ENCODE measurements around the gene PLXNA2. TPM values are rescaled to one million over a fixed set of nuclear protein-coding genes. Genes with fewer than 3 reads are reported as not detected.

Gene PLXNA2
- total and polyA plus RNA-seq, 2 of the 4 experiments (the other 2 are of a cell fraction): 0.72 to 1.1 TPM

DNA sequence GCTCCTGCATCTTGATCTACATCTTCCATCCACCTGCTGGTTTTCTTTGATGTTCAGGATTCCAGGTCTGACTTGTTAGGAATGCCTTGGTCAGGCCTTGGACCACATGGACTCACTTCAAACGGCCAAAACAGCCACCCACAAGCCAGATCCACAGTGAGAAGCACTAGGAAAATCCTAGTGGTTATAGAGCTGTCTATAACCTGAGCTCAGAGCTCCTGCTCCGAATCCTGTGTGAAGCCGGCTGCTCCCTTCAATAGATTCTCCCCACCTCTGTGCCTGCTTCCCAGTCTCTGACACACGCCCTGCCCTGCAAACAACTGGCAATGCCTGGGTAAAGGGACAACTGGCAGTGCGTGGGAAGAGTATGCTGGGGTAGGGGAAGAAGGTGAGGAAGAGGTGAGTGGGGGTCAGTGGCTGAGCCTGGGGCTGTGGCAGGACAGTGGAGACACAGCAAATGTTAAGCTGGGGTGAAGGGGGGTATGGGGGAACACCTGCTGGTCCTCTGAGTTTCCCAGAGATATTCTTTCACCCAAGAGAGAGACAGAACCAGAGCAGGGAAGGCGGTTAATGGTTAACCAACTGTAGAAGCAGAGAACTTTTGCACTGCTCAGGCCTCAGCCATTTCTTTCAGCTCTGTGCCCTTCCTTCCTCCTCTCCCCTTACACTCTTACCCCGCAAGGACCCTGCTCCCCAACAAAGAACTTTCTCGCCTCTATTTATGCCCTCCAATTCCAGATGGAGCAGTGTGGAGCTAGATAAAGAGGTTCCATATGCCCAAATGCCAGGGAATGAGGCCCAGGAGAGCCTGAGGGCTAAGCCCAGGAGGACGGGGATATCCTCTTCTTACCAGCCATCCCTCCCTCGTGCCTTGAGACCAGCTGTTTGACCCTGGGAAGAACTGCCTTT is 4.5 kb downstream of the PLXNA2 start:
- TF ChIP-seq, protein P1, sequence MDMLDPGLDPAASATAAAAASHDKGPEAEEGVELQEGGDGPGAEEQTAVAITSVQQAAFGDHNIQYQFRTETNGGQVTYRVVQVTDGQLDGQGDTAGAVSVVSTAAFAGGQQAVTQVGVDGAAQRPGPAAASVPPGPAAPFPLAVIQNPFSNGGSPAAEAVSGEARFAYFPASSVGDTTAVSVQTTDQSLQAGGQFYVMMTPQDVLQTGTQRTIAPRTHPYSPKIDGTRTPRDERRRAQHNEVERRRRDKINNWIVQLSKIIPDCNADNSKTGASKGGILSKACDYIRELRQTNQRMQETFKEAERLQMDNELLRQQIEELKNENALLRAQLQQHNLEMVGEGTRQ (IDR thresholded peaks at IDR 0.05; ENCODE audit: low read depth, low read length): no peak
- TF ChIP-seq SMC3 (IDR thresholded peaks at IDR 0.05; ENCODE audit: low read depth, low read length): no peak
- no peak for TF ChIP-seq POLR2A (IDR thresholded peaks at IDR 0.05; ENCODE audit: low read depth, low read length)
- no peak for TF ChIP-seq FOS (IDR thresholded peaks at IDR 0.05; ENCODE audit: low read depth, low read length)
- BruUV-seq (replicated peaks): no TSS peak
- in situ Hi-C loops (cut with MboI; ENCODE audit: low sequenced_read_pairs): loop anchor here (5.0 kb wide), 2 partner anchors 107 to 357 kb away; no protein-coding TSS in a partner anchor
- Histone ChIP-seq H2BK120ac (ENCODE audit: low read depth, low read length) (no peak overlapping the region; the same call in 1 of the 2 replicates), H2BK15ac (ENCODE audit: low read depth, low read length) (no peak overlapping the region), H3K27me3 (ENCODE audit: control insufficient read depth, insufficient read depth, low read length) (peaks cover 5% of the 10 kb centered on the region; the same call in 1 of the 2 replicates), H3K4ac (ENCODE audit: low read depth, low read length) (peak overlapping the region; percentile 37; the same call in 1 of the 2 replicates), H2AK5ac (ENCODE audit: low read depth, low read length) (peak overlapping the region; percentile 58; the same call in 1 of the 2 replicates), H4K91ac (ENCODE audit: insufficient read depth, low read depth, low read length) (no peak overlapping the region), H3K4me2 (ENCODE audit: low read depth, low read length) (no peak overlapping the region), H4K5ac (ENCODE audit: low read depth, low read length) (no peak overlapping the region), H2AK9ac (replicated peaks; ENCODE audit: low read depth, low read length, poor library complexity) (peak overlapping the region; percentile 62), H3K4me3 (ENCODE audit: insufficient read depth, low read depth, low read length) (no peak overlapping the region), H3K14ac (replicated peaks; ENCODE audit: low read depth, low read length) (no peak overlapping the region), H2BK5ac (ENCODE audit: low read depth, low read length, poor library complexity, severe bottlenecking) (no peak overlapping the region), H2BK20ac (ENCODE audit: low read depth, low read length) (peak overlapping the region; percentile 13; the same call in 1 of the 2 replicates), H2AFZ (replicated peaks; ENCODE audit: low read length, poor library complexity) (no peak overlapping the region), H3K79me1 (ENCODE audit: low read depth in 1 of 2, low read length in 2 of 2) (peaks cover 0 to 35% of the 10 kb centered on the region in 2 experiments; a peak in 3 of 4 replicates), H3K27ac (ENCODE audit: insufficient read depth, low read length) (no peak overlapping the region), H3K9me1 (ENCODE audit: insufficient read depth, low read length) (peaks cover 6% of the 10 kb centered on the region; the same call in 1 of the 2 replicates), H4K8ac (ENCODE audit: low read depth in 2 of 2, low read length in 2 of 2) (no peak overlapping the region), H3K9ac (ENCODE audit: low read depth, low read length) (no peak overlapping the region), H3K36me3 (ENCODE audit: control insufficient read depth, insufficient read depth, low read length) (no peaks in the 10 kb centered on the region), H4K20me1 (ENCODE audit: insufficient read depth, low read length) (no peaks in the 10 kb centered on the region), H3K23ac (ENCODE audit: low read depth, low read length) (peak overlapping the region; percentile 12; the same call in 1 of the 2 replicates), H3K18ac (ENCODE audit: low read depth, low read length) (no peak overlapping the region), H3K9me3 (ENCODE audit: control insufficient read depth, insufficient read depth, low read length) (no peaks in the 10 kb centered on the region), H3K4me1 (ENCODE audit: control insufficient read depth, insufficient read depth, low read length) (peaks cover 16% of the 10 kb centered on the region), H3K56ac (ENCODE audit: extremely low read depth, insufficient read depth, low read length) (no peak overlapping the region)
- WGBS, 2 experiments (ENCODE audit: extremely low coverage in 2 of 2, insufficient read length in 1 of 2): 80% methylated on average over 1 of the region's 10 CpGs; no CpG with 5 or more reads in 1 of the 2 experiments
- ChIA-PET POLR2A (ENCODE audit: unreplicated experiment) (no interaction called here), CTCF (interaction anchor here (0.6 to 11.3 kb wide), 6 partner anchors 31 to 218 kb away, joined by 3 to 158 read pairs (median 3); no protein-coding TSS in a partner anchor)
- ATAC-seq (ENCODE audit: low read depth) (no peak), DNase-seq (no peak)
- intact Hi-C loops (cut with micrococcal nuclease): loop anchor here (2.0 to 10.0 kb wide), 2 partner anchors 107 to 1115 kb away; no protein-coding TSS in a partner anchor
- dilution Hi-C loops (cut with HindIII; ENCODE audit: low sequenced_read_pairs, unreplicated experiment): no loop called here
